Measurements from ENCODE around the gene CIDEA. TPM values are rescaled to one million over a fixed set of nuclear protein-coding genes. Genes with fewer than 3 reads are reported as not detected.
"Not testable (repeated sequence)": the region's sequence is repeated elsewhere in the genome, so short reads cannot be mapped to it uniquely, and the experiment has no call there.

The CIDEA gene
- total RNA-seq, 1 experiment from 2014 or later: not detected

- DNase-seq (ENCODE audit: low read depth): peak; percentile 31
Observed at GRCh38 chr18:12239431-12239830, 14.7 kb upstream of the CIDEA start.

GRCh38 chr18:12242658-12243260 lies 11.4 kb upstream of the CIDEA start:
- no peak for DNase-seq (ENCODE audit: low read depth)

DNA sequence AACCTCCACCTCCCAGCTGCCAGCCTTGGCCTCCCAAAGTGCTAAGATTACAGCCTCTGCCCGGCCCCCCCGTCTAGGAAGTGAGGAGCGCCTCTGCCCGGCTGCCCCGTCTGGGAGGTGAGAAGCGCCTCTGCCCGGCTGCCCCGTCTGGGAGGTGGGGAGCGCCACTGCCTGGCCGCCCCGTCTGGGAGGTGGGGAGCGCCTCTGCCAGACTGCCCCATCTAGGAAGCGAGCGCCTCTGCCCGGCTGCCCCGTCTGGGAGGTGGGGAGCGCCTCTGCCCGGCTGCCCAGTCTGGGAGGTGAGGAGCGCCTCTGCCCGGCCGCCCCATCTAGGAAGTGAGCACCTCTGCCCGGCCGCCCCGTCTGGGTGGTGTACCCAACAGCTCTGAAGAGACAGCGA lies 10.9 kb upstream of the CIDEA start:
- not testable (repeated sequence) for DNase-seq (ENCODE audit: low read depth)

DNA sequence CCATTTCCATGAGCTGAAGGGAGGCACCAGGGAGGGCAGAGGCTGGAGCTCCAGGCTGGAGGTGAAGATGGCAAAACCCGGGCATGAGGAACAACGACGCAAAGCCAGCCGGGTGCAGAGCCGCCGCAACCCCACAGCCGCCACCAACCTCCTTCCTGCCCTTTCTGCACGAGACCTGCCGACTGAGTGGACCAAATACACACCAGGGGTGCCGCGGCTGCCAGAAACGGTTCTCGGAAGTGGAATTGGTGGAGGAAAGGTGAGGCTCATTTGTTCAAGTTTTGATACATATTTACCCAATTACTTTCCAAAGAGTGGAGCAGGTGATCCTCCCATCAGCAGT lies 8.4 kb upstream of the CIDEA start:
- DNase-seq (ENCODE audit: low read depth): no peak

- DNase-seq (ENCODE audit: low read depth): no peak
Observed at GRCh38 chr18:12246849-12247808, 7.0 kb upstream of the CIDEA start.

- no peak for DNase-seq (ENCODE audit: low read depth)
Observed at GRCh38 chr18:12247946-12248345, 6.2 kb upstream of the CIDEA start.

GRCh38 chr18:12248926-12249720 lies 5.0 kb upstream of the CIDEA start:
- no peak for DNase-seq (ENCODE audit: low read depth)

- DNase-seq (ENCODE audit: low read depth): no peak
Observed at GRCh38 chr18:12251311-12251710, 2.9 kb upstream of the CIDEA start.

DNA sequence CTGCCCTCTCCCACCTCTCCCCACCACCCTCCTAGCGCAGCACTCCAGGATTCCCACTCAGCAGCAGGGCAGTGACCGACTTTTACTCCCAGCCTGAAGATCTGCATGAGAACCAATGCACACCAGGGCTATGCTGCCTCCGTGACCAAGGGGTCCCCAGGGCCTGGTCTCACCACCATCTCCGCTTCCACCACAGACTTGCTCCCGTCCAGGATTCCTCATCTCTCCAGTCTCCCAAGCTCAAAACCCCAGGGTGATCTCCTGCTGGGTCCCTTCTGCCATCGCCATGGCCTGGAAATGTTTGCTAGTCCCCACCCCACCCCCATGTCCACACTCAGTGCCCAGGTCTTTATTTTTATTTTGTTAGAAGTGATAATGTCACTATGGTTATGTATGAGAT lies 2.1 kb upstream of the CIDEA start:
- DNase-seq (ENCODE audit: low read depth): no peak

DNA sequence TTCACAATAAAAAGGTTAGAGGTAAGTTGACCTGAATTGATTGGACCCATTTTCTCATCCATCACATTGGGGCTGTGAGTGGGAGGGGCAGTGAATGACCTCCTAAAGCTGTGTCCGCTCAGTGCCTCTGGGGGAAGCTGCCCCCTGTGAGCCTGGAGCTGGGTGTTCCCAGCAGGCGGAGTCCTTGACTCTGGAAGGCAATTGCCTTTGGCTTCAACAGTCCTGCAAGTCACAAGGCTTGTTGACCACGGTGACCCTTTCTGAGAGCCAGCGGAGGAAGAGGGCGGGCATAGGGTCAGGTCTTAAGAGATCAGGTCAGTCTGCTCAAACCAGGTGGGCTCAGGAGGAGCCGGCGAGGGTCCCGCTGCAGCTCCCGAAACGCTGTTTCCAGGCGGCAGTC lies 1.1 kb upstream of the CIDEA start:
- DNase-seq (ENCODE audit: low read depth): no peak

DNA sequence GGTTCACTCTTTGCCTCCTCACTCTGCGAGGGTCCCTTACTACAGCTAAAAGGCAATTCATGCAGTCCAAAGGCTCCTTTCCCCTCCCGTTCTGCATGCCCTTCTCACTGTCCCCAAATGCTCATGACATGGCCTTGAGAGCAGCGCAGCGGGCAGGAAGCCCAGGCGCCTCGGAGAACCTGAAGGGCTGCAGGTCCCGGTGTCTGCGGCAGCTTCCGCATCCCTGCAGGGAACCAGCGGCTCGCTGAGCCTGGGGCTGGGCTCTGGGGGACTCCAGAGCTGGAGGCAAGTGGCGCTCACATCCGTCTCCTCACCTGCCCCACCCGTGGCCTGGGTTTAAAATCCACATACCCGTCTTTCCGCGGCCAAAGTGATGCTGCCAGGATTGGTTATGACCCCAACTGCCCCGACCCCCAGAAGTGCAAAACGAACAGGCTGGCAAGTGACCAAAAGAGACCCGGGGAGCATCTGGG lies 462 bp upstream of the CIDEA start:
- DNase-seq (ENCODE audit: low read depth): no peak

DNA sequence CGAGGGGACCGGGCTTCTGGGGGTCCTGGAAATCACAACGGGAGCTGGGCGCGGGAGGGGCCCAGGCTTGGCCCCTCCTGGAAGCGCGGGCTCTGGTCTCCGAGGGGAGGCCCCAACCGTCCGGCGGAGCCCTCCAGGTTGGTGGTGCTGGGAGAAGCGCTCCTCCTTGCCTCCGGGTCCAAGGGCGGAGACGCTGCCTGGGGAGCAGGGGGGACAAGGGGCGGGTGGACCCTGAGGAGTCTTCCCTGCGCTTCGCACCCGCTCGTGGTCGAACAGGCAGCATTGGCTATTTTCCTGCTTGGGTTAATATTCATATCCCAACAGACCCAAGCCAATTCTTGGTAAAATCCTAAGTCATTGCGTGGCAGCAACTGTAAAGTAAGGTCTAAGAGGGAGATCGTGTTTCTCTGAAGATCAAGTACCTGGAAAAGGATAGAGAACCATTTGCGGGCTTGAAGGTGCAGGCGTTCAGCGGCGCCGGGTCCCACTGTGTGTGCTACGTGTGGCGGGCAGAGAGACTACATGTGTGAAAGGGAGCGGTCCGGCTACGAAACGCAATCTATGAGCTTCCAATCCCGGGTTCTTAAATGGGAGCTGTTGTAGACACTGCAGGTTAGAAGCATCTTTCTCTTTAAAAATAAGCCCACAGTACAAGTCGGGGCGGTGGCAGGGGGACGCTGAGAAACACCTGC lies 805 bp downstream of the CIDEA start:
- no peak for DNase-seq (ENCODE audit: low read depth)

DNA sequence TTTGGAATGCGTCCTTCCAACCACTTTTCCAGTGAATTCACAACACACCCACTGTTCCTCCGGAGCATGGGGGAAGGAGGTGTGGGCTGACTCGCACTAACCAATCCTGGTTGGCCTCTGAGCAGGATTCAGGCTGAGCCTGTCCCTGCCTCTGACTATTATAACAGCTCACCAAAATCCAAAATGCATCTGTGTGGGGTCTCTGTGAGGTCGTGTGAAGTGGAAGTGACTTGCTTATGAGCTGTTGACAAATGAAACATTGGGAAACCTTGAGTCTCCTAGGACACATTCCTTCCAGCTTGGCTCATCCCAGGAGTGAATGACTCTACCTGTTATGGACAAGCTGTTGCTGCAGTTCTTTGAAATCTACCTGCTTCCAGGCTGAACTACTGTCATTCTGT lies 1.5 kb downstream of the CIDEA start:
- DNase-seq (ENCODE audit: low read depth): peak; percentile 63

GRCh38 chr18:12256951-12257350 lies 2.8 kb downstream of the CIDEA start:
- no peak for DNase-seq (ENCODE audit: low read depth)

DNA sequence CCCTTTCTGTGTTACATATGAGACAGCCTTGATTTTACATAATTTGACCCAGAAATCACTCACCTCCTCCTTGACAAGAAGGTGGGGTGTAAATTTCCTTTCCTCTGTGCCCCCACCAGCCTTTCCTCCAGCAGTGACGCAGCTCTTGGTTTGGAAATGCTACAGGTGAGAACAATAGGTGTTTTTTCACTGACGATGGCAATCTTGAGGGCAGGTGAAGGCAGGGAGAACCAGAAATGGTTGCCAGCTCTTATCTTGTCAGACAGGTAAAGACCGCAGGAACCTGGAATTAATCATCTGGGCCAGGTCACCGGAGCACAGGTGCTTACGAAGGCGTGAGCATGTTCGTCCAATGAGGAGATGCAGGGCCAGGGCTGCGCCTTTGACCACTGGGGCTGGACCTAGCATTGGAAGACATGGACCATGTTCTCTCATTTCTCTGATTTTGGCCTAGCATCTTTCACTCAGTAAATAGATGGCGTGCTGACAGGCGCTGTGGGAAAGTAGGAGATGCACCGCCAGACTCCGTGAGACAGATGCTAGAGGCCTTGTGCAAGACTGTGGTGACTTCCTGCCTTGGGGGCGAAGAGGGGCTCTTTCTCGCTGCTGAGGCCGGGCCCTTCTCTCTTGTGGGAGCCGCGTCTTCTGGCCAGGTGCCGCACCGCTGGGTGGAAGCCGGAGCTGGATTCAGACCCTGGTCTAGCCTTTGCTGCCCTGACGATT lies 4.0 kb downstream of the CIDEA start:
- DNase-seq (ENCODE audit: low read depth): no peak

- no peak for DNase-seq (ENCODE audit: low read depth)
Observed at GRCh38 chr18:12258719-12259705, 4.9 kb downstream of the CIDEA start.

GRCh38 chr18:12262748-12263147 lies 8.6 kb downstream of the CIDEA start:
- no peak for DNase-seq (ENCODE audit: low read depth)

- no peak for DNase-seq (ENCODE audit: low read depth)
Observed at GRCh38 chr18:12264864-12265263, 10.7 kb downstream of the CIDEA start.

DNA sequence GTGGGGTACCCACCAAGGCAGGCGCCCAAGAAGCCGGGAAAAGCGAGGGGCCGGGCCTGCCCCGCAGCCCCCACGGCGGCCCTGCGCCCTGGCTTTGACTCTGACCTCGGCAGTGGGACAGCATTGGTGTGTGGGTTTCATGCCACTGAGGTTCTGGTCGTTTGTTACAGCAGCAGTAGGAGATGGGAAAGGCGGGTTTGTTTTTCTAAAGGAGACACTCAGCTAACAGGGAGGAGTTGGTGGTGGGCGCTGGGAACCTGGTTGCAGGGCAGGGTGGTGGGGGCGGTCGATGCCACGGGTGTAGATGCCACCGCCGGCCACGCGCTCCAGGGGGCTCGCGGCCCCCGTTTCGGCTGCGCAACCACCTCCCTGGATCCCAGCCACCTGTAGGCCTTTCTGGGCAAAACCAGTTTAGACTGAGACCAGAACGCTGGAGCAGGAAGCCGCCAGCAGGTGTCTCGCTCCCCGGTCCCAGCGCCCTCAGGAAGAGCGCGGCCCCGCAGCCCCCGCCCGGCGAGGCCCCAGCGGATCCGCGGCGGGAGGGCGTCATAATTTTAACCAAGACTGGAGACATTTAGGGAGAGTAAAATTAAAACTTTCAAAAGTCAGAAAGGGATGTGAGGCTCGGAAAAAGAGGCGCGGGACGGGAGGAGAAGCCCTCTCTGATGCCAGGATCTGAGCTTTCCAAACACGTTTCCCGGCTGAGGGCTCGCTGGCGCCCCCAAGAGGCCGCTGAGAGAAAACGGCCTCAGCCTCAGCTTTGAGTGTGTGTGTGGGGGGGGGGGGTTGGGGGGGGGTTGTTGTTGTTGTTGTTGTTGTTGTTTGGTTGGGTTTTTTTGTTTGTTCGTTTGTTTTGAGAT lies 17.4 kb downstream of the CIDEA start:
- DNase-seq (ENCODE audit: low read depth): peak; percentile 77
